SK-N-SH (cell line): Measurements from ENCODE around the gene HMMR. TPM values are rescaled to one million over a fixed set of nuclear protein-coding genes. Genes with fewer than 3 reads are reported as not detected.

Source experiments
- CTCF ChIA-PET: fragments of 300-600, 350-600 bp; formaldehyde crosslinking; extraction: SDS; loops from one replicate; lab custom pipeline; 2021; lab: Yijun Ruan, JAX
- POLR2A ChIA-PET: fragments of 350-600 bp; sonication (Branson Sonifier 250); formaldehyde crosslinking; extraction: SDS; loops from one replicate; lab custom pipeline; 2020; ENCODE audit warnings: antibody characterized with exemption, inconsistent platforms; lab: Yijun Ruan, JAX
- DNase-seq: peaks from one replicate; pipeline ENCODE4 v3.0.0; 2012
- H2AFZ ChIP-seq: fragments of 200-600 bp; sonication (generic); 2 replicates; pipeline ENCODE4 v1.8.1; 2016; ENCODE audit warnings: antibody characterized with exemption, mild to moderate bottlenecking, low read depth
- H3F3A ChIP-seq: fragments of 200-600 bp; sonication (generic); replicated peaks from 2 replicates; pipeline ENCODE3; 2016; ENCODE audit warnings: antibody characterized with exemption, mild to moderate bottlenecking; ENCODE audit not compliant: insufficient read depth
- H3K27ac ChIP-seq, 2 experiments: fragments of 200-500 bp in 1 of 2; fragments of 200-600 bp in 1 of 2; sonication (Bioruptor generic) in 1 of 2; sonication (generic), shearing (Covaris generic) in 1 of 2; 2 replicates each; pipeline versions ENCODE4 v1.5.1 to v1.6.1; 2014 to 2016; ENCODE audit warnings: low read depth in 2 of 2, inconsistent platforms in 1 of 2, low read length in 1 of 2, mild to moderate bottlenecking in 1 of 2, mixed read lengths in 1 of 2
- H3K27me3 ChIP-seq: fragments of 200-600 bp; sonication (generic), shearing (Covaris generic); 2 replicates; pipeline ENCODE4 v1.6.1; 2016; ENCODE audit warnings: mixed run types; ENCODE audit not compliant: insufficient read depth
- H3K36me3 ChIP-seq, 2 experiments: fragments of 200-500 bp in 1 of 2; fragments of 200-600 bp in 1 of 2; sonication (Bioruptor generic) in 1 of 2; sonication (generic) in 1 of 2; replicated peaks in 1 of 2; 2 replicates each; pipeline versions ENCODE3 to v1.5.1; 2014 to 2016; ENCODE audit warnings: low read length in 1 of 2, mild to moderate bottlenecking in 1 of 2; ENCODE audit not compliant: insufficient read depth in 2 of 2, control insufficient read depth in 1 of 2
- H3K4me1 ChIP-seq, 2 experiments: fragments of 200-500 bp in 1 of 2; fragments of 200-600 bp in 1 of 2; sonication (Bioruptor generic) in 1 of 2; sonication (generic), shearing (Covaris generic) in 1 of 2; 2 replicates each; pipeline versions ENCODE4 v1.5.1 to v1.6.1; 2014 to 2016; ENCODE audit warnings: low read depth in 1 of 2, low read length in 1 of 2, mixed run types in 1 of 2; ENCODE audit not compliant: insufficient read depth in 2 of 2, control insufficient read depth in 1 of 2
- H3K4me2 ChIP-seq: fragments of 200-600 bp; sonication (generic), shearing (Covaris generic); 2 replicates; pipeline ENCODE4 v1.6.1; 2017; ENCODE audit warnings: mixed run types
- H3K4me3 ChIP-seq, 2 experiments: fragments of 200-500 bp in 1 of 2; fragments of 200-600 bp in 1 of 2; sonication (Bioruptor generic) in 1 of 2; sonication (generic), shearing (Covaris generic) in 1 of 2; 2 replicates each; pipeline versions ENCODE4 v1.5.1 to v1.8.1; 2014 to 2016; ENCODE audit warnings: low read depth in 2 of 2, inconsistent platforms in 1 of 2, low read length in 1 of 2, mild to moderate bottlenecking in 1 of 2, mixed read lengths in 1 of 2, moderate library complexity in 1 of 2
- H3K79me2 ChIP-seq: fragments of 200-600 bp; sonication (generic); 2 replicates; pipeline ENCODE4 v1.8.1; 2017; ENCODE audit warnings: mild to moderate bottlenecking; ENCODE audit not compliant: insufficient read depth
- H3K9ac ChIP-seq: fragments of 200-600 bp; sonication (generic); 2 replicates; pipeline ENCODE4 v1.6.1; 2017; ENCODE audit warnings: mixed run types
- H3K9me2 ChIP-seq: fragments of 200-600 bp; sonication (generic); 2 replicates; pipeline ENCODE4 v1.6.1; 2017; ENCODE audit warnings: mixed run types
- H3K9me3 ChIP-seq: fragments of 200-600 bp; sonication (generic); 2 replicates; pipeline ENCODE4 v1.6.1; 2017; ENCODE audit warnings: mixed run types, mild to moderate bottlenecking, moderate library complexity
- H4K20me1 ChIP-seq: fragments of 200-600 bp; sonication (generic); 2 replicates; pipeline ENCODE4 v1.6.1; 2017; ENCODE audit warnings: mild to moderate bottlenecking, mixed run types; ENCODE audit not compliant: insufficient read depth
- ELF1 ChIP-seq: IDR thresholded peaks from 2 replicates; pipeline ENCODE4 v1.4.0; 2012
- EP300 ChIP-seq, 2 experiments: IDR thresholded peaks; 2 replicates each; pipeline versions ENCODE4 v1.4.0 to v1.6.1; 2012; ENCODE audit warnings: borderline replicate concordance in 1 of 2, low read depth in 1 of 2, low read length in 1 of 2
- FOXJ3 ChIP-seq: sonication (generic); formaldehyde crosslinking; IDR thresholded peaks from 2 replicates; pipeline ENCODE4 v1.5.1; 2020; ENCODE audit warnings: mild to moderate bottlenecking, missing genetic modification reagents
- FOXM1 ChIP-seq: IDR thresholded peaks from 2 replicates; pipeline ENCODE4 v1.4.0; 2012; ENCODE audit warnings: low read depth, mild to moderate bottlenecking
- GATA2 ChIP-seq: sonication (generic); formaldehyde crosslinking; IDR thresholded peaks from 2 replicates; pipeline ENCODE4 v1.5.0; 2020; ENCODE audit warnings: mild to moderate bottlenecking, missing genetic modification reagents
- NRF1 ChIP-seq: IDR thresholded peaks from 2 replicates; pipeline ENCODE4 v1.6.1; 2012; ENCODE audit warnings: low read depth, mild to moderate bottlenecking, low read length
- RAD21 ChIP-seq: IDR thresholded peaks from 2 replicates; pipeline ENCODE4 v1.6.1; 2012; ENCODE audit warnings: mild to moderate bottlenecking, low read length
- RCOR1 ChIP-seq: fragments of 150-350 bp; IDR thresholded peaks from 2 replicates; pipeline ENCODE4 v1.6.1; 2017; ENCODE audit warnings: antibody characterized with exemption, low read length
- RFX5 ChIP-seq: IDR thresholded peaks from 2 replicates; pipeline ENCODE4 v1.6.1; 2012; ENCODE audit warnings: mild to moderate bottlenecking, improper control_type of control experiment, low read length
- SIN3A ChIP-seq: IDR thresholded peaks from 2 replicates; pipeline ENCODE4 v1.6.1; 2012; ENCODE audit warnings: low read depth, mild to moderate bottlenecking, low read length, moderate library complexity, borderline replicate concordance
- SMC3 ChIP-seq: IDR thresholded peaks from 2 replicates; pipeline ENCODE4 v1.6.1; 2012; ENCODE audit warnings: low read depth, low read length, improper control_type of control experiment
- TCF12 ChIP-seq: IDR thresholded peaks from 2 replicates; pipeline ENCODE4 v1.4.0; 2012
- TEAD4 ChIP-seq: IDR thresholded peaks from 2 replicates; pipeline ENCODE4 v1.4.0; 2012; ENCODE audit warnings: mild to moderate bottlenecking, borderline replicate concordance; ENCODE audit not compliant: insufficient read depth
- WGBS: methylation state at CpG from one replicate; pipeline ENCODE4 v1.1.6; 2017; ENCODE audit warnings: low lambda C conversion rate; 5-methylcytosine and 5-hydroxymethylcytosine counted together
- polyA plus RNA-seq, 3 experiments: library from polyadenylated mRNA; depleted of rRNA; stranded (reverse); fragments of >200 nt; gene quantifications; 2 replicates each; pipeline ENCODE4 v1.2.3, GENCODE V29; 2012
- TF ChIP-seq, protein P1 (sequence below): IDR thresholded peaks from 2 replicates; pipeline ENCODE4 v1.4.0; 2012; ENCODE audit warnings: low read depth
- TF ChIP-seq, protein P2 (sequence below): fragments of 150-350 bp; IDR thresholded peaks from 2 replicates; pipeline ENCODE4 v1.6.1; 2017; ENCODE audit warnings: antibody characterized with exemption, low read length, low read depth, borderline replicate concordance
- TF ChIP-seq, protein P3 (sequence below): fragments of 200-600 bp; sonication (generic); IDR thresholded peaks from 2 replicates; pipeline ENCODE4 v1.6.1; 2017; ENCODE audit warnings: antibody characterized with exemption, mild to moderate bottlenecking, moderate library complexity
- TF ChIP-seq, protein P4 (sequence below): fragments of 150-350 bp; IDR thresholded peaks from 2 replicates; pipeline ENCODE4 v1.6.1; 2016; ENCODE audit warnings: mild to moderate bottlenecking, low read depth, low read length

HMMR gene
- polyA plus RNA-seq, 1 of the 3 experiments (the other 2 are of a cell fraction), result 7.7 TPM

DNA sequence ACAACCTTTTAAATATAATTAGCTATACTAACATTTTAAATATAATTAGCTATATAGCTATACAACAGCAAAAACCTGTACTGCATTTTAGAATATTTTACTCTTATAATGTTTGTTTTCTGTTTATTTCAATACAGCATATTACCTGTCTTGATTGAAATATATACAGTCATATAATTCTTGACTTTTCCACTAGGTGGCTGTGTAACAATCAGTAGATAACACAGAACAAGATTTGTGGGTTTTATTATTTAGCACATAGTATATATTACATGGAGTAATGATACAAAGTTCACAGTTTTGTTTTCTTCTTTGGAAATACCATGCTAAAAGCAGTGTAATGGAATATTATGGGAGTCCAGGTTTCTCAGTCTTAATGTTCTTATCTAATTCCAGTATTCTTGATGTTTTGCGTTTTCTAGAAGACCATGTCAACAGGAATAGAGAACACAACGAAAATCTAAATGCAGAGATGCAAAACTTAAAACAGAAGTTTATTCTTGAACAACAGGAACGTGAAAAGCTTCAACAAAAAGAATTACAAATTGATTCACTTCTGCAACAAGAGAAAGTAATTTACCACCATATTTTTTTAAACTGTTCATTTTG is 13.3 kb downstream of the HMMR start:
- Histone ChIP-seq H3K4me3 (no peak overlapping the region), H2AFZ (no peak overlapping the region), H3K9me3 (no peaks in the 10 kb centered on the region), H3F3A (peaks cover 18% of the 10 kb centered on the region), H3K4me1 (peaks cover 0 to 7% of the 10 kb centered on the region in 2 experiments; a peak in 3 of 4 replicates), H3K79me2 (no peaks in the 10 kb centered on the region), H3K36me3 (peaks cover 11 to 51% of the 10 kb centered on the region in 2 experiments)
- POLR2A ChIA-PET, result no interaction called here
- 91% methylated on average over 3 of the region's 3 CpGs for WGBS
- no peak for DNase-seq
- TF ChIP-seq, protein P1, sequence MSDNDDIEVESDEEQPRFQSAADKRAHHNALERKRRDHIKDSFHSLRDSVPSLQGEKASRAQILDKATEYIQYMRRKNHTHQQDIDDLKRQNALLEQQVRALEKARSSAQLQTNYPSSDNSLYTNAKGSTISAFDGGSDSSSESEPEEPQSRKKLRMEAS, result no peak
- TF ChIP-seq GATA2 (CRISPR knock-in tag) (no peak), FOXM1 (no peak), ELF1 (no peak), RAD21 (peak; percentile 50), TCF12 (no peak), SIN3A (no peak), SMC3 (peak; percentile 9; the same call in 1 of the 2 replicates), FOXJ3 (CRISPR knock-in tag) (no peak), EP300 (IDR thresholded peaks at IDR 0.05; ENCODE audit: borderline replicate concordance in 1 of 2, low read depth in 1 of 2, low read length in 1 of 2) (no peak), TEAD4 (no peak), RCOR1 (no peak), RFX5 (no peak), NRF1 (no peak)
- TF ChIP-seq, protein P2, sequence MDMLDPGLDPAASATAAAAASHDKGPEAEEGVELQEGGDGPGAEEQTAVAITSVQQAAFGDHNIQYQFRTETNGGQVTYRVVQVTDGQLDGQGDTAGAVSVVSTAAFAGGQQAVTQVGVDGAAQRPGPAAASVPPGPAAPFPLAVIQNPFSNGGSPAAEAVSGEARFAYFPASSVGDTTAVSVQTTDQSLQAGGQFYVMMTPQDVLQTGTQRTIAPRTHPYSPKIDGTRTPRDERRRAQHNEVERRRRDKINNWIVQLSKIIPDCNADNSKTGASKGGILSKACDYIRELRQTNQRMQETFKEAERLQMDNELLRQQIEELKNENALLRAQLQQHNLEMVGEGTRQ, result no peak
- TF ChIP-seq, protein P3, sequence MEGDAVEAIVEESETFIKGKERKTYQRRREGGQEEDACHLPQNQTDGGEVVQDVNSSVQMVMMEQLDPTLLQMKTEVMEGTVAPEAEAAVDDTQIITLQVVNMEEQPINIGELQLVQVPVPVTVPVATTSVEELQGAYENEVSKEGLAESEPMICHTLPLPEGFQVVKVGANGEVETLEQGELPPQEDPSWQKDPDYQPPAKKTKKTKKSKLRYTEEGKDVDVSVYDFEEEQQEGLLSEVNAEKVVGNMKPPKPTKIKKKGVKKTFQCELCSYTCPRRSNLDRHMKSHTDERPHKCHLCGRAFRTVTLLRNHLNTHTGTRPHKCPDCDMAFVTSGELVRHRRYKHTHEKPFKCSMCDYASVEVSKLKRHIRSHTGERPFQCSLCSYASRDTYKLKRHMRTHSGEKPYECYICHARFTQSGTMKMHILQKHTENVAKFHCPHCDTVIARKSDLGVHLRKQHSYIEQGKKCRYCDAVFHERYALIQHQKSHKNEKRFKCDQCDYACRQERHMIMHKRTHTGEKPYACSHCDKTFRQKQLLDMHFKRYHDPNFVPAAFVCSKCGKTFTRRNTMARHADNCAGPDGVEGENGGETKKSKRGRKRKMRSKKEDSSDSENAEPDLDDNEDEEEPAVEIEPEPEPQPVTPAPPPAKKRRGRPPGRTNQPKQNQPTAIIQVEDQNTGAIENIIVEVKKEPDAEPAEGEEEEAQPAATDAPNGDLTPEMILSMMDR, result peak; percentile 64
- TF ChIP-seq, protein P4, sequence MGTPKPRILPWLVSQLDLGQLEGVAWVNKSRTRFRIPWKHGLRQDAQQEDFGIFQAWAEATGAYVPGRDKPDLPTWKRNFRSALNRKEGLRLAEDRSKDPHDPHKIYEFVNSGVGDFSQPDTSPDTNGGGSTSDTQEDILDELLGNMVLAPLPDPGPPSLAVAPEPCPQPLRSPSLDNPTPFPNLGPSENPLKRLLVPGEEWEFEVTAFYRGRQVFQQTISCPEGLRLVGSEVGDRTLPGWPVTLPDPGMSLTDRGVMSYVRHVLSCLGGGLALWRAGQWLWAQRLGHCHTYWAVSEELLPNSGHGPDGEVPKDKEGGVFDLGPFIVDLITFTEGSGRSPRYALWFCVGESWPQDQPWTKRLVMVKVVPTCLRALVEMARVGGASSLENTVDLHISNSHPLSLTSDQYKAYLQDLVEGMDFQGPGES, result no peak
- TF ChIP-seq, all 33 proteins: peak for 3
- no peaks in the 10 kb centered on the region for H3K27me3 ChIP-seq
- no peak overlapping the region for H3K9ac ChIP-seq
- H3K27ac ChIP-seq, result no peak overlapping the region
- no peaks in the 10 kb centered on the region for H3K9me2 ChIP-seq
- no peak overlapping the region for H3K4me2 ChIP-seq
- H4K20me1 ChIP-seq, result no peaks in the 10 kb centered on the region
- CTCF ChIA-PET, result interaction anchor here (0.9 to 3.1 kb wide), 16 partner anchors 8 to 91 kb away, joined by 3 to 17 read pairs (median 4); partner anchors contain the start of gene MAT2B
